HG03520 (cell line): Measurements from ENCODE around the gene PID1.

Source experiments
- ATAC-seq: cut with Tn5 transposase; IDR thresholded peaks from one replicate; pipeline ENCODE4 v1.9.1; 2021; ENCODE audit warnings: mild to moderate bottlenecking, moderate library complexity; ENCODE audit not compliant: unreplicated experiment

PID1 gene, protein sequence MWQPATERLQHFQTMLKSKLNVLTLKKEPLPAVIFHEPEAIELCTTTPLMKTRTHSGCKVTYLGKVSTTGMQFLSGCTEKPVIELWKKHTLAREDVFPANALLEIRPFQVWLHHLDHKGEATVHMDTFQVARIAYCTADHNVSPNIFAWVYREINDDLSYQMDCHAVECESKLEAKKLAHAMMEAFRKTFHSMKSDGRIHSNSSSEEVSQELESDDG

DNA sequence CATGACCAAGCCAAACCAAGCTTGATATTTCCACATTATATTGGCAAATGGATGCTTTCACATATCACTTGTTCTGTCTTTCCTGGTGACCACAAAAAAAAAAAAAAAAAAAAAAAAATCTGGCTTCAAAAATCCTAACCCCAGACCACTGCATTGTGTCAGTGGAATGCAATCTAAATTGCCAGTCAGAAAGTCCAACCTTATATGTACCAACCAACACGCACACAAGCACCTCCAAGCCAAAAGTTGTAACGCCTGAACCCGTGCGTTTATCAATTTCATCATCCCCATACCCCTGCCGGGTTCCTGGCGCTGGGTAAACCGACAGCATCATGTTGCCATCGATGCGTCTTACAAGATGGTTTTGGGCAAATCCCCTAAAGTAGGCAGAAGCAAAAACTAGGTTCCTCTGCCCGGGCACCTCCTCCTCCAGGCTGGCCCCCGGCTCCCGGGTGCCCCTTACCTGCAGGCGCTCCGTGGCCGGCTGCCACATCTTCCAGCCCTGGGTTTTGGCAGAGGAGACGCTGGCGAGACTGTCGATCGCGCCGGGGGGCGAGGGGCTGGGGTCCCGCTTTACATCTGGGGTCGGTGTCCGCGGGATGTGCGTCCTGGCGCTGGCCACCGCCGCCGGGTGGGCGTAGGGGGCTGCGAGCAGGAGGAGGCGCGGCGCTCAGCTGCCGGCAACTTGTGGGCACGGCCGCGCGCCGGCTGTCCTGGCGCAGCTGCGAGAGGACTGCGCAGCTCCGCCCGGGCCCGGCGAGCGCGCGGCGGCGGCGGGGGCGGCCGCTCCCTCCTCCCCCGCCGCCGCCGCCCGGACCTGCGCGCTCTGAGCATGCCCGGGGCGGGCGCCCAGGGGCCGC lies at the start of gene PID1:
PID1 (minus strand) TSS at position 737 of the 860 bp plus-strand sequence; CDS start at position 493, 244 bp downstream.
- ATAC-seq = no peak

GRCh38 chr2:229319558-229319957 lies 48.5 kb upstream of the PID1 start:
- ATAC-seq = no peak

DNA sequence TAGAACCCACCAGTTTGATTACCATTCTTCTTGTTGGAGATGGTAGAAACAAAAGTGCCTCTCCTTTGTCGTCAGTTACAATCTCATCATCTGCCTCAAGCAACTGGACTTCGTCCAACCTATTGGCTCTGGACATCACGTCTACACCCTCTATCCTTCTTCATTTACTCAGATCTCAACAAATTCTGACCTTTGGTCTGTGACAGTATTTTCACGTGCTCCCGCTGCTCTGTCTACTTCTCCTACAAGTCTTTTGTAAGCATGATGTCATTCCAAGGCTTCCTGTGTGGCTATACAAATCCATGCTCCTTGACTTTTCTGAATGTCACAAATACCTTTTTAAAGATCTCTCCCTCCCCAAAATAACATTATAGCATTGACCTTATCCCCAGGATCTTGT lies 43.0 kb upstream of the PID1 start:
- no peak for ATAC-seq

DNA sequence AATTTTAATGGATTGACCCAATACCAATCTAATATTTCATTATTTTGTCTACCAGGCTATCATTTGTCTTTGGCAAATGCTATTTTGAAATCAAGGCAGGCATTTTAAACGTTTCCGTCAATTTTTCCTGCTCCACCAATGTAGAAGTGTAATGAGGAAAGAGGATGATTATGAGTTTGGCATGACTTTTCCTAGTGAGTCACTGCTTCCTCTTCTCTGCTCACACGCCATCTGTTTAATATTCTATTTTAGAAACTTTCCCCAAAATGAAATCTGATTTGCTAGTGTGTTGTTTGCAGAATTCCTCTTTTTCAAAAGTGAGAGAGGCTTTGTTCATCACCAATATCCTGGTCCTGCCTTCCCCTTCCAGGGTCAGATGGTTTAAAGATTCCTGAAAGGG lies 42.5 kb upstream of the PID1 start:
- no peak for ATAC-seq

DNA sequence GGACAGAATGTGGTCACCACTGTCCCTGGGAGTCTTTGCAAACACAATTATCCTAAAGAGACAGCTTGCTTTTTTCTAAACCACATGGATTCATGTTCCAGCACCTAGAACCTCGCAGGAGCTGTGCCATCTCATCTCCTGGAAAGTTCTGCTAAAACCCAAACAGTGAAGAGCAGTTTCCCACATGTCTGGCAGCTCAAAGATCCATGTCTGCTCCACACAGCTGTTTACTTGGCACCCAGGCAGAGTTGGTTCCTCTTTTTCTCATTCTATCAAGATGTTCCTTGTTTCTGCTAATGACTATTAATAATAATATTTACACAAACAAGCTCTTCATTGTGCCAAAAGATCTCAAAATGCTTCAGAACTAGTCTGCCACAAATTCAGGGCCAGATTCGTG lies 30.1 kb upstream of the PID1 start:
- no peak for ATAC-seq

DNA sequence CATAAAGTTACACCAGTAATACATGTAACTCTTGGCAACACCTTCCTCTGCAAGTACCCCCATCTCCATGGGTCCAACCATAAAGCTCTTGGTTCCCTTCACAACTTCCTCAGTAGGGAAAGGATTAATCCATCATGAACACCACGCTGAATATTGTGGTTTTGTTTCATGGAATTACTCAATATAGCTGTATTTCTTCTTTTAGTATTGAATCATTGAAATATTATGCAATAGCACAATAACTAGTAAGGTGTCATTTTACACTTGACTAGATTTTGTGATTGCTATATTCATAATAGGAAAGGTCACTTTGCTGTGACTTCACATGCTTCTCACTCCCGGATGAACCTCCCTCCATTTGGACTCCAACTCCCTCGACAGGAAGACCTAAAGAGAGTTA lies 29.7 kb upstream of the PID1 start:
- ATAC-seq = no peak

GRCh38 chr2:229300371-229300770 lies 29.3 kb upstream of the PID1 start:
- ATAC-seq = no peak

DNA sequence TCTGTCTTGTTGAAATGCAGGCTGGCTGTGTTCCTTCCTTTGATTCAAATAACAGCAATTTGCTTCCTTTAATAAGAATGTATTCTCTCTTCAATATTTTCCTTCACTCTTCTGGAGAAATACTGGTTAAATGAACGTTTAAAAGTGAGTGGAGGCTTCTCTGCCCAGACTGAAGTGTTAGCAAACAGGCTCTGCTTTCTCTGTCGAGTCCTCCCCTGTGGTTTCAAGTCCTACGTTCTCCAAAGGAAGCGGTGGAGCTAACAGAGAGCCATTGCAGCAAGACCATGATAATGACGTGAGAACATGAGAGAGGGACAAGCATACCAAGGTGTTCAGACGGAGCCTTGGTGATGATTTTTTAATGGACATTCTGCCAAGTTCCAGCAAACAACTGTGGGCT lies 26.2 kb upstream of the PID1 start:
- no peak for ATAC-seq

GRCh38 chr2:229296536-229296935 lies 25.4 kb upstream of the PID1 start:
- no peak for ATAC-seq

- no peak for ATAC-seq
These were observed 24.9 kb upstream of the PID1 start for GRCh38 chr2:229296016-229296415.

DNA sequence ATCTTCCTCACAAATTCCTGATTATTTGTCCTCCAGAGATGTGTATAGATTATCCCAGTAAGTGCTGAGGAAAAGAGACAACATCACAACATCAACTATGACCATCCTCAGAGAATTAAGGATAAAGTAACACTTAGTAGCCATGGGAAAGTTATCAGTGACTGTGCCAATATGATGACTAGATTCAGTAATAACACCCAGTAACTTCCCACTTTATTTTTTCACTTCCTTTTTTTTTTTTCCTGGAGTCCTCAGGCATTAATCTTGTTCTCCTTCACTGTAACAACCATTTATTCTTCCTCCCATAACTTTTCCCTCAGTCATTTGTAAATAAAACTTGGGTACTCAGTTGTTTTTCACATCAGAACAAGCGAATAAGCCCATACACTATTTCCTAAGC lies 16.7 kb upstream of the PID1 start:
- ATAC-seq = no peak

DNA sequence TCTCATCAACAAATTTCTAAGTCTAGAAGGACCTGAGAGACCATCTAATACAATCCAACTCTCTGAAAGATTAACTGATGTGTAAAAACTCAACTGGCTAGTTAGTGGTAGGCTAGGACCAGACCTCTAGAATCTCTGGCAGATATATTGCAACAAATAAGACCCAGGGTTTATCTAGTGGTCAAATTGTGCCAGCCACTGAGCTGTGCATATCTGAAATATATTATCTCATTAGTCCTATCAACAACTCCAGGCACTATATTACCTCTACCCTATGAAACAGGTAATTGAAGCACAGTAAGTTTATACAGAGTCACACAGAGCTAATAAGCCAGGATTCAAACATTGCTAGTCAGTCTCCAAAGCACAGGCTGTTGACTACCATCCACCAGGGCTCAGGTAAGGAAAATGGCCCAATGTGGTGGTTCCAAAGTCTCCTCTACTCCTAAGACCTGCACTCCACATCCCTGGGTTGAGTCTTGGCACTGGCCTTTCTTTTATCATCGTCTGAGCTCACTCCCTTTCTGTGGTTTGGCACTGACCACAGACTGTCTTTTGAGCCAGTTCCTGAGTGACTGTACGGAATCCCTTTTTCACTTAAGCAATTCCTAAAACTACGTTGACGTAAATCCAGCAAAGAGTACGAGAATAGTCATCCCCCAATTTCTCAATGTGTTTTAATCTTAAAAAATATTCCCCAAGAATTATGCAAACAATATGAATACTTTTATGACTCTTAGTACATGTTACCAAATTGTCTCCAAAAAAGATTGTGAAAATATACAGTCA lies 11.9 kb upstream of the PID1 start:
- no peak for ATAC-seq

- no peak for ATAC-seq
These were observed 8.4 kb upstream of the PID1 start for GRCh38 chr2:229279516-229279915.

DNA sequence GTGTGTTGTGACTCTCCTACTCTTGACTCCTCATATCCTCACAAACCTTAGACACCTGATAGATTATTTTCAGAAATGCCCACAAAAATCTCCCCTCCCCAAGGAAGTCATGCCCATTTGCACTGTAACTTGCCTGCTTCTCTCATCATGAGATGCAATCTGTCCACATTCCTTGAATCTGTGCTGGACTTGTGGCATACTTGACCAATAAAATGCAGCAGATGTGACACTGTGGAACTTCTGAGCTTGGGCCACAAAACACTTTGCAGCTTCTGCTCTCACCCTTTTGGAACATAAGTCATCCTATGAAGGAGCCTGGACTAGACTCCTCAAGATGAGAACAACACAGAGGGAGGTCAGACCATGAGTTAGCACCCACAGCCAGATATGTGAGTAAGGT lies 4.4 kb upstream of the PID1 start:
- ATAC-seq = no peak

- ATAC-seq = peak; percentile 55
These were observed 2.7 kb upstream of the PID1 start for GRCh38 chr2:229273723-229274338.

DNA sequence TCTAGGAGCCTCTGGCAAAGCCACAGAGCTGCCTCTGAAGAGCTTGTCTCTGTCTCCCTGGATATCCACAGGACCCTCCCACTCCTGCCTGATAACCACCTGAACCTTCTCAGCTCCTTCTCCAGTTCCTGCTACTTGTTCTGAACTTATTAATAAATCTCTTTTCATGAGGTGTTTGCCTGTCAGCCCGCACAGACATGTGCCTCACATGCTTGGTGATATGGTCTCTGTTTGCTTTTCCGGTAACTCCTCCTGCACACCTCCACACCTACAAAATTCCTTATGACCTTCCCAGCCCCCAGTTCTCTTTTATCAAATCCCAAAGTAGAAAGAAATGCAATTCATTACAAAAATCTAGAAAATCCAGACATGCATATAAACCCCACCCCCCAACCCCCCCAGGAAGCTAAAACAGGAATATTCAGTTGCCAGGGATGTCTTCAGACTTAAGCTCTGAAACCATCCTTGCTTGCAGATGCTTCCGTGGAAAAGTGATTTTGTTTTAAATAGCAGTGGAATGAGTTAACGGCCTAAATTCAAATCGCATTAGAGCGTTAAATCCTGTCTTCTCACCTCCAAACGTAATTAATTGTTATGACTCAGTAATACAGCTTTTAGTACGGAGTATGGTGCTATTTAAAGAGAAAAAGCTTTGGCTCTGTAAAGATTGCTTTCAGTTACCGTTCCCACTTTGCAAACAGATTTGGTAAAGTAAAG lies 2.1 kb upstream of the PID1 start:
- ATAC-seq = no peak

GRCh38 chr2:229269941-229270340 lies 1.1 kb downstream of the PID1 start:
- no peak for ATAC-seq

GRCh38 chr2:229269146-229269545 lies 1.9 kb downstream of the PID1 start:
- no peak for ATAC-seq

GRCh38 chr2:229268626-229269025 lies 2.5 kb downstream of the PID1 start:
- no peak for ATAC-seq

DNA sequence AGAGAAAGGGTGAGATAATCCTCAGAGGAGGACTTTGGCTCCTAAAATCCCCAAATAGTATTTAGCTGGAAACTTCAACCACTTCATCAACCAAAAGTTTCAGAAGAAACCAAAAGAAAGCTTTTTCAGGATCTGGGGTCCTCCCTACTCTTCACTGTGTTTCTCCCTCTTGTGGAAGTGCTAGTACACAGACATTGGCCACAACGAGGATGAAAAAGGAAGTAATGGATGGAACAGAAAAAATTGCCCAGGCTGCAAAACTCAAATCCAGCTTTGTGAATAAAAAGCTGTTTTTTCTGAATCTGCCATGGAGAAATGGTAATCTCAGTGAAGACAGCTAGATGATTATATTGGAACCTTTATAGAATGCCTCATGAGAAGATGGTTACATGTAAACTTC lies 4.0 kb downstream of the PID1 start:
- ATAC-seq = no peak

- no peak for ATAC-seq
These were observed 5.4 kb downstream of the PID1 start for GRCh38 chr2:229265727-229266126.
